ENCODE results near the gene C4orf46. TPM values are rescaled to one million over a fixed set of nuclear protein-coding genes. Genes with fewer than 3 reads are reported as not detected.

Gene C4orf46
- total RNA-seq, 1 donor from 2014 or later, result 16.2 TPM

- no peak for DNase-seq (ENCODE audit: low spot score in 2 of 2, unreplicated experiment in 2 of 2)
- Mint-ChIP-seq H3K27ac (no peak overlapping the region), H3K27me3 (ENCODE audit: low read depth) (peaks cover 9% of the 10 kb centered on the region), H3K36me3 (no peaks in the 10 kb centered on the region), H3K4me3 (no peak overlapping the region), H3K9me3 (peaks cover 10% of the 10 kb centered on the region), H3K4me1 (no peaks in the 10 kb centered on the region)
- TF ChIP-seq CTCF (IDR thresholded peaks at IDR 0.05; ENCODE audit: unreplicated experiment), result peak; percentile 79
Measured at GRCh38 chr4:158624889-158625478, 46.7 kb downstream of the C4orf46 start.

- no peak overlapping the region for H3K4me3 Mint-ChIP-seq
- H3K27ac Mint-ChIP-seq, result no peak overlapping the region
Measured at GRCh38 chr4:158622251-158622650, 49.4 kb downstream of the C4orf46 start.

GRCh38 chr4:158621729-158622128 is 50.0 kb downstream of the C4orf46 start:
- no peaks in the 10 kb centered on the region for H3K36me3 Mint-ChIP-seq
- H3K9me3 Mint-ChIP-seq, result peaks cover 12% of the 10 kb centered on the region
- no peak overlapping the region for H3K4me3 Mint-ChIP-seq
- DNase-seq (ENCODE audit: low spot score in 2 of 2, unreplicated experiment in 2 of 2), result no peak
- H3K4me1 Mint-ChIP-seq, result peaks cover 5% of the 10 kb centered on the region
- peaks cover 9% of the 10 kb centered on the region for H3K27me3 Mint-ChIP-seq (ENCODE audit: low read depth)
- no peak overlapping the region for H3K27ac Mint-ChIP-seq
- no peak for TF ChIP-seq CTCF (IDR thresholded peaks at IDR 0.05; ENCODE audit: unreplicated experiment)

More at GRCh38 chr4:158622251-158622650, 49.4 kb downstream of the C4orf46 start:
- Mint-ChIP-seq H3K4me1 (peaks cover 5% of the 10 kb centered on the region), H3K9me3 (peaks cover 12% of the 10 kb centered on the region), H3K36me3 (no peaks in the 10 kb centered on the region), H3K27me3 (ENCODE audit: low read depth) (peaks cover 9% of the 10 kb centered on the region)
- DNase-seq (ENCODE audit: low spot score in 2 of 2, unreplicated experiment in 2 of 2), result no peak
- TF ChIP-seq CTCF (IDR thresholded peaks at IDR 0.05; ENCODE audit: unreplicated experiment), result no peak

- no peak for DNase-seq (ENCODE audit: low spot score in 2 of 2, unreplicated experiment in 2 of 2)
- Mint-ChIP-seq H3K27me3 (ENCODE audit: low read depth) (no peaks in the 10 kb centered on the region), H3K9me3 (peaks cover 31% of the 10 kb centered on the region), H3K36me3 (peaks cover 7% of the 10 kb centered on the region), H3K27ac (no peak overlapping the region), H3K4me3 (no peak overlapping the region), H3K4me1 (peaks cover 5% of the 10 kb centered on the region)
- no peak for TF ChIP-seq CTCF (IDR thresholded peaks at IDR 0.05; ENCODE audit: unreplicated experiment)
Measured at GRCh38 chr4:158617956-158618355, 53.7 kb downstream of the C4orf46 start.

Other genes starting within 250 kb of the C4orf46 start
- 0.07 TPM in 1 of 3 replicates, not detected in the others for gene RXFP1, start 150.0 kb downstream of the C4orf46 start, total RNA-seq
- 16.5 to 20.7 TPM (median 19.4 TPM) in 3 replicates for gene ETFDH, start 409 bp upstream of the C4orf46 start, total RNA-seq
- gene PPID, start 51.5 kb upstream of the C4orf46 start, total RNA-seq, result 20.5 to 23.1 TPM (median 21.3 TPM) in 3 replicates
- 31.4 to 32.9 TPM (median 32.1 TPM) in 3 replicates for gene FNIP2, start 97.1 kb upstream of the C4orf46 start, total RNA-seq